ENCODE results near the gene RPS24.

DNA sequence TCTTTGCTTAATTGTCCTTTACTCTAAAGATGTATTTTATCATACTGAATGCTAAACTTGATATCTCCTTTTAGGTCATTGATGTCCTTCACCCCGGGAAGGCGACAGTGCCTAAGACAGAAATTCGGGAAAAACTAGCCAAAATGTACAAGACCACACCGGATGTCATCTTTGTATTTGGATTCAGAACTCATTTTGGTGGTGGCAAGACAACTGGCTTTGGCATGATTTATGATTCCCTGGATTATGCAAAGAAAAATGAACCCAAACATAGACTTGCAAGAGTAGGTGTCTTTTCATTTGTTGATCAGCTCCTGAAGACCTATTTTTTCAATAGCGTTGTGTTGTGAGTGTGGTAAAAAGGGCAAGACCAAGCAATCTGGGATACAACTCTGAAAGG is 1.8 kb downstream of the RPS24 start:
- TF ChIP-seq SP1 (IDR thresholded peaks at IDR 0.05) (no peak), FOXK2 (IDR thresholded peaks at IDR 0.05) (no peak), CTBP1 (IDR thresholded peaks at IDR 0.05; ENCODE audit: borderline replicate concordance) (no peak), ARNT (IDR thresholded peaks at IDR 0.05) (no peak), FOXM1 (IDR thresholded peaks at IDR 0.05; ENCODE audit: borderline replicate concordance) (no peak), TARDBP (IDR thresholded peaks at IDR 0.05) (no peak), ZNF384 (IDR thresholded peaks at IDR 0.05) (no peak), HDGF (IDR thresholded peaks at IDR 0.05; ENCODE audit: borderline replicate concordance) (no peak), SUZ12 (IDR thresholded peaks at IDR 0.05) (no peak), L3MBTL2 (conservative IDR thresholded peaks at IDR 0.05) (no peak), ELF4 (IDR thresholded peaks at IDR 0.05) (no peak), FOXA1 (IDR thresholded peaks at IDR 0.05) (no peak)

Measured in HEK293T (cell line).